ENCODE results near the gene LYST. TPM values are rescaled to one million over a fixed set of nuclear protein-coding genes. Genes with fewer than 3 reads are reported as not detected.

The LYST gene
- total and polyA plus RNA-seq, 10 of the 15 experiments (the other 5 are each of a cell fraction or from before 2014, with no cell fraction given), result 3.3 to 28.1 (median 5.6) TPM

DNA sequence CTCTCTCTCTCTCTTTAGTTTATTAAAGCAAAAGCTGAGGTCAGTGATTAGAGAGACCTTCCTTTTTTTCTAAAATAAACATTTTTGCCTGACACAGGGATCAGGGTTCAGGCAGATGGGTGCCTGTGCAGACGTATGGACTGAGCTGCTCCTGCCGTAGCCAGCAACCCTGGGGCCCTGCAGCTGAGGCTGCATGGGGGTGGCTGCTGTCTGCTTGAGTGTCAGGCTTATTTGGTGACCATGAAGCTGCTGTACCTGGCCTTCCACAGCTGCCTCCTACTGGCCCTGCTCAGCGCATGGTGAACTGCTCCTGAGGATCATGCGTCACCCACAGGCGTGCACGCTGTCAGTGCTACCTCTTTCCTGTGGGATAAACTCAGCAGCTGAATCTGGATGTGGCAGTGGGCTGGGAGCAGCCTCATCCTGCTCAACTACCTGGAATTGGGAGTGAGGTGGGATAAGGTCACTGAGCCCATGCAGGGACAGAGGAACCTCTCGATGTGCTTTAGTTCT is 252.2 kb downstream of the LYST start (continued):
- TF ChIP-seq, protein P1, sequence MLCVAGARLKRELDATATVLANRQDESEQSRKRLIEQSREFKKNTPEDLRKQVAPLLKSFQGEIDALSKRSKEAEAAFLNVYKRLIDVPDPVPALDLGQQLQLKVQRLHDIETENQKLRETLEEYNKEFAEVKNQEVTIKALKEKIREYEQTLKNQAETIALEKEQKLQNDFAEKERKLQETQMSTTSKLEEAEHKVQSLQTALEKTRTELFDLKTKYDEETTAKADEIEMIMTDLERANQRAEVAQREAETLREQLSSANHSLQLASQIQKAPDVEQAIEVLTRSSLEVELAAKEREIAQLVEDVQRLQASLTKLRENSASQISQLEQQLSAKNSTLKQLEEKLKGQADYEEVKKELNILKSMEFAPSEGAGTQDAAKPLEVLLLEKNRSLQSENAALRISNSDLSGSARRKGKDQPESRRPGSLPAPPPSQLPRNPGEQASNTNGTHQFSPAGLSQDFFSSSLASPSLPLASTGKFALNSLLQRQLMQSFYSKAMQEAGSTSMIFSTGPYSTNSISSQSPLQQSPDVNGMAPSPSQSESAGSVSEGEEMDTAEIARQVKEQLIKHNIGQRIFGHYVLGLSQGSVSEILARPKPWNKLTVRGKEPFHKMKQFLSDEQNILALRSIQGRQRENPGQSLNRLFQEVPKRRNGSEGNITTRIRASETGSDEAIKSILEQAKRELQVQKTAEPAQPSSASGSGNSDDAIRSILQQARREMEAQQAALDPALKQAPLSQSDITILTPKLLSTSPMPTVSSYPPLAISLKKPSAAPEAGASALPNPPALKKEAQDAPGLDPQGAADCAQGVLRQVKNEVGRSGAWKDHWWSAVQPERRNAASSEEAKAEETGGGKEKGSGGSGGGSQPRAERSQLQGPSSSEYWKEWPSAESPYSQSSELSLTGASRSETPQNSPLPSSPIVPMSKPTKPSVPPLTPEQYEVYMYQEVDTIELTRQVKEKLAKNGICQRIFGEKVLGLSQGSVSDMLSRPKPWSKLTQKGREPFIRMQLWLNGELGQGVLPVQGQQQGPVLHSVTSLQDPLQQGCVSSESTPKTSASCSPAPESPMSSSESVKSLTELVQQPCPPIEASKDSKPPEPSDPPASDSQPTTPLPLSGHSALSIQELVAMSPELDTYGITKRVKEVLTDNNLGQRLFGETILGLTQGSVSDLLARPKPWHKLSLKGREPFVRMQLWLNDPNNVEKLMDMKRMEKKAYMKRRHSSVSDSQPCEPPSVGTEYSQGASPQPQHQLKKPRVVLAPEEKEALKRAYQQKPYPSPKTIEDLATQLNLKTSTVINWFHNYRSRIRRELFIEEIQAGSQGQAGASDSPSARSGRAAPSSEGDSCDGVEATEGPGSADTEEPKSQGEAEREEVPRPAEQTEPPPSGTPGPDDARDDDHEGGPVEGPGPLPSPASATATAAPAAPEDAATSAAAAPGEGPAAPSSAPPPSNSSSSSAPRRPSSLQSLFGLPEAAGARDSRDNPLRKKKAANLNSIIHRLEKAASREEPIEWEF (IDR thresholded peaks at IDR 0.05; ENCODE audit: insufficient replicate concordance, low read depth, low read length), result no peak

DNA sequence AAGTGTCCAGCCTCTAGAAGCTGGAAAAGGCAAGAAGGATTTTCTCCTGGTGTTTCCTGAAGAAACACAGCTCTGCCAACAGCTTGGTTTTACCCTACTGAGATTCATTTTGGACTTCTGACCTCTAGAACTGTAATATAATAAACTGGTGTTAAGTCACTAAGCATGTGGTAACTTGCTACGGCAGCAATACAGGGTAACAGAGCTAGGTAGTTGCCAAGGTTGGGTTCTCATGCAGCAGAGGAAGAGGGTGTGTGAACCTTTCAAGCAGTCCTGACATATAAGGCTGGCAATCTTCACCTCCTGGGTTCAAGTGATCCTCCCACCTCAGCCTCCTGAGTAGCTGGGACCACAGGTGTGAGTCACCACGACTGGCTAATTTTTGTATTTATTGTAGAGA is 253.1 kb downstream of the LYST start:
- Histone ChIP-seq H3K36me3 (ENCODE audit: control insufficient read depth in 2 of 2, insufficient read depth in 2 of 2, low read length in 1 of 2) (no peaks in the 10 kb centered on the region), H3K27ac (ENCODE audit: control insufficient read depth, insufficient read depth) (no peak overlapping the region), H3K9me3 (replicated peaks; ENCODE audit: control insufficient read depth, insufficient read depth, low read length) (no peaks in the 10 kb centered on the region), H3K27me3 (replicated peaks in 1 of 2; ENCODE audit: control insufficient read depth in 2 of 2, insufficient read depth in 2 of 2, low read length in 1 of 2) (peaks cover 0 to 3% of the 10 kb centered on the region in 2 experiments; a peak in 1 of 4 replicates), H3K4me2 (ENCODE audit: control insufficient read depth, insufficient read depth) (no peak overlapping the region), H2AFZ (ENCODE audit: control insufficient read depth, low read depth, low read length) (no peak overlapping the region), H3K4me1 (ENCODE audit: control insufficient read depth, insufficient read depth, low read length) (no peaks in the 10 kb centered on the region), H3K4me3 (no peak overlapping the region), H3K9ac (ENCODE audit: control insufficient read depth, insufficient read depth, low read length) (no peak overlapping the region), H3K79me2 (ENCODE audit: control insufficient read depth, insufficient read depth, low read length) (no peaks in the 10 kb centered on the region), H4K20me1 (ENCODE audit: control insufficient read depth, insufficient read depth) (no peaks in the 10 kb centered on the region)
- 20% methylated on average over 2 of the region's 2 CpGs for WGBS (ENCODE audit: insufficient coverage, insufficient replicate concordance, low lambda C conversion rate, missing lambda C conversion rate)
- intact Hi-C loops (cut with micrococcal nuclease; ENCODE audit: unreplicated experiment) (no loop called here), in situ Hi-C loops (cut with MboI) (no loop called here)
- POLR2A ChIA-PET, result no interaction called here
- BruUV-seq (replicated peaks), result no TSS peak
- TF ChIP-seq KLF5 (IDR thresholded peaks at IDR 0.05; ENCODE audit: partially characterized antibody) (no peak), HDAC6 (IDR thresholded peaks at IDR 0.05; ENCODE audit: unreplicated experiment) (no peak), TCF7 (IDR thresholded peaks at IDR 0.05; ENCODE audit: borderline replicate concordance) (no peak)
- RAD21 ChIA-PET (ENCODE audit: unreplicated experiment), result interaction anchor here (1.1 kb wide), 1 partner anchor 169 kb away, joined by 3 read pairs; no protein-coding TSS in a partner anchor
- DNase-seq (ENCODE audit: low read depth, low spot score) (no peak), ATAC-seq (no peak), FAIRE-seq (no peak)
- SMC1A ChIA-PET (ENCODE audit: uncharacterized antibody, unreplicated experiment), result interaction anchor here (1.8 kb wide), 1 partner anchor 11 kb away, joined by 6 read pairs; no protein-coding TSS in a partner anchor
- CTCF ChIA-PET, result interaction anchor here (0.9 to 3.3 kb wide), 2 partner anchors 12 to 171 kb away, joined by 3 to 26 read pairs; no protein-coding TSS in a partner anchor
